Nephron progenitor cell (in vitro differentiated cells): Measurements from ENCODE around the gene PLXNA2.

Experiments
- DNase-seq: peaks from one replicate; pipeline ENCODE4 v3.0.0; 2021
- H3K27ac Mint-ChIP-seq: 2 replicates; pipeline ENCODE4 v1.8.0; 2021; ENCODE audit warnings: mild to moderate bottlenecking, moderate library complexity, mixed read lengths
- H3K27me3 Mint-ChIP-seq: 2 replicates; pipeline ENCODE4 v1.8.0; 2021; ENCODE audit warnings: mild to moderate bottlenecking, low read depth, mixed read lengths; ENCODE audit not compliant: poor library complexity
- H3K36me3 Mint-ChIP-seq: 2 replicates; pipeline ENCODE4 v1.8.0; 2021; ENCODE audit warnings: low read depth, mixed read lengths
- H3K4me1 Mint-ChIP-seq: 2 replicates; pipeline ENCODE4 v1.8.0; 2021; ENCODE audit warnings: mixed read lengths
- H3K4me3 Mint-ChIP-seq: 2 replicates; pipeline ENCODE4 v1.8.0; 2021; ENCODE audit warnings: mild to moderate bottlenecking, moderate library complexity, mixed read lengths
- H3K9me3 Mint-ChIP-seq: 2 replicates; pipeline ENCODE4 v1.8.0; 2021; ENCODE audit warnings: mild to moderate bottlenecking, moderate library complexity, mixed read lengths
- CTCF ChIP-seq: fragments of 200-600 bp; sonication (generic); IDR thresholded peaks from 2 replicates; pipeline ENCODE4 v1.5.0; 2021; ENCODE audit warnings: antibody characterized with exemption

PLXNA2 gene

GRCh38 chr1:208033236-208033635 lies 210.9 kb downstream of the PLXNA2 start:
- peaks cover 2% of the 10 kb centered on the region for H3K27me3 Mint-ChIP-seq
- DNase-seq: no peak
- H3K36me3 Mint-ChIP-seq: peaks cover 63% of the 10 kb centered on the region
- peaks cover 11% of the 10 kb centered on the region for H3K4me1 Mint-ChIP-seq
- TF ChIP-seq CTCF: no peak
- H3K9me3 Mint-ChIP-seq: no peaks in the 10 kb centered on the region
- H3K4me3 Mint-ChIP-seq: no peak overlapping the region
- H3K27ac Mint-ChIP-seq: no peak overlapping the region

- no peak for DNase-seq
- TF ChIP-seq CTCF: no peak
- peaks cover 1% of the 10 kb centered on the region for H3K27me3 Mint-ChIP-seq
- H3K9me3 Mint-ChIP-seq: no peaks in the 10 kb centered on the region
- no peak overlapping the region for H3K27ac Mint-ChIP-seq
- peaks cover 7% of the 10 kb centered on the region for H3K4me1 Mint-ChIP-seq
- H3K4me3 Mint-ChIP-seq: no peak overlapping the region
- H3K36me3 Mint-ChIP-seq: peaks cover 67% of the 10 kb centered on the region
Measured at GRCh38 chr1:208031932-208032320, 212.3 kb downstream of the PLXNA2 start.

GRCh38 chr1:208031316-208031931 lies 212.8 kb downstream of the PLXNA2 start:
- no peak for TF ChIP-seq CTCF
- Mint-ChIP-seq H3K36me3 (peaks cover 69% of the 10 kb centered on the region), H3K27ac (no peak overlapping the region), H3K4me1 (peaks cover 7% of the 10 kb centered on the region), H3K9me3 (no peaks in the 10 kb centered on the region), H3K27me3 (no peaks in the 10 kb centered on the region), H3K4me3 (no peak overlapping the region)
- no peak for DNase-seq

- DNase-seq: no peak
- Mint-ChIP-seq H3K27ac (peak overlapping the region; percentile 93), H3K9me3 (no peaks in the 10 kb centered on the region), H3K27me3 (no peaks in the 10 kb centered on the region), H3K4me1 (peaks cover 7% of the 10 kb centered on the region), H3K36me3 (peaks cover 74% of the 10 kb centered on the region), H3K4me3 (no peak overlapping the region)
- TF ChIP-seq CTCF: no peak
Measured at GRCh38 chr1:208030288-208031091, 213.7 kb downstream of the PLXNA2 start.

GRCh38 chr1:208029381-208030287 lies 214.6 kb downstream of the PLXNA2 start:
- TF ChIP-seq CTCF: no peak
- peaks cover 3% of the 10 kb centered on the region for H3K27me3 Mint-ChIP-seq
- H3K4me1 Mint-ChIP-seq: peaks cover 7% of the 10 kb centered on the region
- H3K27ac Mint-ChIP-seq: peak overlapping the region; percentile 93
- H3K36me3 Mint-ChIP-seq: peaks cover 82% of the 10 kb centered on the region
- no peak for DNase-seq
- H3K4me3 Mint-ChIP-seq: no peak overlapping the region
- H3K9me3 Mint-ChIP-seq: no peaks in the 10 kb centered on the region
